Bronchial epithelial cell (primary cell): Measurements from ENCODE around the gene ACTN1. TPM values are rescaled to one million over a fixed set of nuclear protein-coding genes. Genes with fewer than 3 reads are reported as not detected.
"Not testable (repeated sequence)": the region's sequence is repeated elsewhere in the genome, so short reads cannot be mapped to it uniquely, and the experiment has no call there.

Source experiments
- DNase-seq: peaks from one replicate; pipeline ENCODE4 v3.0.0-alpha.2; 2010; ENCODE audit warnings: low read depth
- FAIRE-seq: peaks from 2 replicates; lab custom pipeline; 2011; peaks lifted over from hg19 to GRCh38; lab: Jason Lieb, UNC
- H3K27me3 ChIP-seq: 2 replicates; pipeline ENCODE4 v1.5.1; 2011; ENCODE audit warnings: low read length; ENCODE audit not compliant: control insufficient read depth, insufficient read depth
- H3K36me3 ChIP-seq: 2 replicates; pipeline ENCODE4 v1.5.1; 2011; ENCODE audit warnings: low read length; ENCODE audit not compliant: control insufficient read depth, insufficient read depth
- H3K4me3 ChIP-seq: 2 replicates; pipeline ENCODE4 v1.5.1; 2011; ENCODE audit warnings: mild to moderate bottlenecking, low read depth, low read length, control low read depth
- total RNA-seq: library from RNA; depleted of rRNA; stranded (reverse); fragments of >200 nt; gene quantifications from 2 replicates; pipeline ENCODE4 v1.2.1, GENCODE V29; 2014
- TF ChIP-seq, protein P1 (sequence below): IDR thresholded peaks from 2 replicates; pipeline ENCODE4 v1.5.1; 2011; ENCODE audit warnings: mild to moderate bottlenecking, moderate library complexity, low read length, control low read depth, inconsistent platforms; ENCODE audit not compliant: insufficient read depth, severe bottlenecking

The ACTN1 gene
- 118 and 165 TPM in 2 replicates for total RNA-seq

DNA sequence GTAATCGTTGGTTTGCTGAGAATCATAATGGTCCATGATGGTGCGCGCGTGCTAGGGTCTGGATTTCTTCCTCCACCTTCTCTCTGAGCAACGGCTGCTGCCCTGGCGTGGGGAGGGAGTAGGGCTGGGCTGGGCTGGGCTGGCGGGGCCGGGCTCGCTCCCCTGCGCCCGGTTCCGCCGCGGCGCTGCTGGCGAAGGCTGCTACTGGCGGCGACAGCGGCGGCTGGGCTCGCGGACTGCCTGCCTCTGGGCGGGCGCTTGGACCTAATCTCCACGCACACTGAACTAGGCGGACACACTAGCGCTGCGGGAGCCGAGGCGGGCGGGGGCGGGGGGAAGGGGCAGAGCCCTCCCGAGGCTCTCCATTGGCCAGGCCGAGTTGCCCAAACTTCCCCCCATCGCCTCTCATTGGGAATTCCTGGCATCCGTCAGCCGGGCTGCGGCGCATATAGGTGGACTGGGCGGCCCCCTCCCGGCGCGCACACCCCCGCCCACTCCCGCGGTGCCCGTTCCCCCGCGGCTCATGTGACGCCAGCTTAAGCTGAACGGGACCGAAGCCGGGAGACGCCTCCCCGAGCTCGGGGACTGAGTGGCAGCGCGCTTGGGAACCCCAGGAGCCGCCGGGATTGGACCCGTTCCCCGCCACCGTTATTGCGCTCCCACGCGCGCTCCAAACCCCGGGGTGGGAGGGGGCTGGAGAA, at the start of gene ACTN1:
ACTN1 (minus strand) TSS at position 282 of the 701 bp plus-strand sequence; CDS start at position 36, 246 bp downstream.
- H3K4me3 ChIP-seq: peak within 1 kb of the TSS; percentile 87
- H3K27me3 ChIP-seq: no peaks in the 10 kb centered on the region
- DNase-seq: peak; percentile 89
- TF ChIP-seq, protein P1, sequence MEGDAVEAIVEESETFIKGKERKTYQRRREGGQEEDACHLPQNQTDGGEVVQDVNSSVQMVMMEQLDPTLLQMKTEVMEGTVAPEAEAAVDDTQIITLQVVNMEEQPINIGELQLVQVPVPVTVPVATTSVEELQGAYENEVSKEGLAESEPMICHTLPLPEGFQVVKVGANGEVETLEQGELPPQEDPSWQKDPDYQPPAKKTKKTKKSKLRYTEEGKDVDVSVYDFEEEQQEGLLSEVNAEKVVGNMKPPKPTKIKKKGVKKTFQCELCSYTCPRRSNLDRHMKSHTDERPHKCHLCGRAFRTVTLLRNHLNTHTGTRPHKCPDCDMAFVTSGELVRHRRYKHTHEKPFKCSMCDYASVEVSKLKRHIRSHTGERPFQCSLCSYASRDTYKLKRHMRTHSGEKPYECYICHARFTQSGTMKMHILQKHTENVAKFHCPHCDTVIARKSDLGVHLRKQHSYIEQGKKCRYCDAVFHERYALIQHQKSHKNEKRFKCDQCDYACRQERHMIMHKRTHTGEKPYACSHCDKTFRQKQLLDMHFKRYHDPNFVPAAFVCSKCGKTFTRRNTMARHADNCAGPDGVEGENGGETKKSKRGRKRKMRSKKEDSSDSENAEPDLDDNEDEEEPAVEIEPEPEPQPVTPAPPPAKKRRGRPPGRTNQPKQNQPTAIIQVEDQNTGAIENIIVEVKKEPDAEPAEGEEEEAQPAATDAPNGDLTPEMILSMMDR: no peak
- no peak for FAIRE-seq
- H3K36me3 ChIP-seq: peaks cover 4% of the 10 kb centered on the region

DNA sequence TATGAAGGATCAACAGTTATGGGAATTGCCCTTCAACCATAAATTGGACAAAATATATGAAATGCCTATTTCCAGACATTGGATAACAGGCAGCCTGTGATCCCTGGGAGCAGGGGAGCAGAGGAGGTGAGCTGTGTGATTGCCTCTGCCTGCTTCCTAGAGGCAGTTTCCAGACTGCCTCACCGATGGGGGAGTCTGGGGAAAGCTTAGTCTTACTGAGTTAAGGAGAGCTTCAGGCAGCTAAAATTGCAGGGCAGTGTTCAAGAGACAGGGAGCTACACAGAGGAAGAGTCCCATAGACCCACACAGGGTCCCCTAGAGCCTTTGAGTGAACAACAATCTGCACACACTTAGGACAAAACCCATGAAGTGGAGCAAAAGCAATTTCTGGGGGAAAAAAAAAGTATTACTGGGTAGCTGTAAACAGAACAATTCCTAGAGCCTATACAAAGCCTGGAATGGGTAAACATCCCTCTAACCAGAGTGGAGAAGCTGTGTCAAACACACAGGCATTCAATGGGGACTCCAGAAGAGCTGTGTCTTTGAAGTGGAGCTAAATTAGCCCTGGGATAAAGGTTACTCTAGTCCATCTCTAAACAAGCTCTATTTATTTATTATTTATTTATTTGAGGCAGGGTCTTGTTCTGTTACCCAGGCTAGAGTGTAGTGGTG, 48.3 kb upstream of the ACTN1 start:
- FAIRE-seq (no peak), DNase-seq (no peak)
- peaks cover 2% of the 10 kb centered on the region for H3K27me3 ChIP-seq
- H3K36me3 ChIP-seq: no peaks in the 10 kb centered on the region
- H3K4me3 ChIP-seq: no peak overlapping the region
- TF ChIP-seq, protein P1: no peak

DNA sequence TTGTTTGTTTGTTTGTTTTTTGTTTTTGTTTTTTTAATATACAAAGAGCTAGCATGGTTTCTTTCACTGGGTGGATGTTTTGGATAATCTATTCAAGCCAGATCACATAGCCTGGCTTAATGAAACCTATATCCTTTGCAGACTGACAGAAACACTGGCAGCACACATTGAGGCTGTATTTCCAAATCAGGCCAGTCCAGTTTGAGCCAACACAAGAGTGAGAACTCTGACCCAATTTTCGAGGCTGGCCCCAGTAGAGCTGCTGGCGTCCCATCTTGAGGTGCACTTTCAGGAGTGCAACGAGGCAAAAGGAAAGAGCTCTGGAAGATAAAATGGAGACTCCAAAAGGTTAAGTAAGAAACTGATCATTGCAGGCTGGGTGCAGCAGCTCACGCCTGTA, 43.9 kb upstream of the ACTN1 start:
- TF ChIP-seq, protein P1: no peak
- no peak for FAIRE-seq
- Histone ChIP-seq H3K4me3 (no peak overlapping the region), H3K27me3 (peaks cover 2% of the 10 kb centered on the region), H3K36me3 (no peaks in the 10 kb centered on the region)
- DNase-seq: no peak

DNA sequence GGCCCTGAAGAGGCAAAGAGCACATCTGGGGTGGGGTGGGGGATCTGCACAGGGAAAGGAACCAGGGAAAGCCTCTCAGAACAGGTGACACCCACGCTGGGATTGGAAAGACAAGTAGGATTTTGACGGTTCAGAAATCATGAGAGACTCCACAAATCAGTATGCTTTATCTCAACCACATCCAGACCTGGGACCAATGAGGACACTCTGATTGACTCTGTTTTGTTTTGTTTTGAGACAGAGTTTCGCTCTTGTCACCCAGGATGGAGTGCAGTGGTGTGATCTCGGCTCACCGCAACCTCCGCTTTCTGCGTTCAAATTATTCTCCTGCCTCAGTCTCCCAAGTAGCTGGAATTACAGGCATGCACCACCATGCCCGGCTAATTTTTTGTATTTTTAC, 43.0 kb upstream of the ACTN1 start:
- not testable (repeated sequence) for H3K36me3 ChIP-seq, H3K27me3 ChIP-seq, FAIRE-seq, DNase-seq, H3K4me3 ChIP-seq

DNA sequence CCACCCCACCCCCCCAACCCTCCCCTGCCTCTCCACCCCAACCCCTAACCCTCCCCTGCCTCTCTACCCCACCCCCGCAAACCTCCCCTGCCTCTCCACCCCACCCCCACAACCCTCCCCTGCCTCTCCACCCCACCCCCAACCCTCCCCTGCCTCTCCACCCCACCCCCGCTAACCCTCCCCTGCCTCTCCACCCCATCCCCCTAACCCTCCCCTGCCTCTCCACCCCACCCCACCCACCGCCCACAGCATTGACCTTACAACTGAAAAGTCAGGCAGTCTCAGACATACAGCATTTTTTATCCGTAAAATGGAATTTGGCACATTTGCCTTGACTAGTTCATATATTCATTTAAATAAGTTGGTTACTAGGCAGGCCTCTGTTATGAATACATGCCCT, 38.6 kb upstream of the ACTN1 start:
- Histone ChIP-seq H3K4me3 (no peak overlapping the region), H3K27me3 (no peaks in the 10 kb centered on the region), H3K36me3 (no peaks in the 10 kb centered on the region)
- DNase-seq: no peak
- FAIRE-seq: no peak
- TF ChIP-seq, protein P1: no peak

DNA sequence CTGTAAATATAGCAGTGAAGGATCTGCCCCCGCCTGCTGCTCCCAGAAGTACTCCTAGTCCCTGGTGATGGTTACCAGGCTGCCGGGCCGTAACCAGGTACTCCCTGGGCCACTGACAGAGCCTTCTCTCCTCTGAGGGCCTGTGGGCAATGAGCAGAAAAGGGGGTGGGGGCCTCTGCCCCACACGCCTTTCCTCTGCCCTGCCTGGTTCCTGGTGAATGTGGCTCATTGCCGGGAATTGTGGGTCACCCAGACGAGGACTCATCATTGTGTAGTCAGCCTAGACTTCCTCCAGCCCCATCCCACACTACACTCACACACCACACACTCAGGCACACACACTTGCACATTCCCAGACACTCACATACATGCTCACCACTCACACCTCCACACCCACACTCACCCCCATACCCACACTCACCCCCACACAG, 35.7 kb upstream of the ACTN1 start:
- DNase-seq: peak; percentile 67

More for the DNA sequence above, 35.7 kb upstream of the ACTN1 start:
- Histone ChIP-seq H3K27me3 (no peaks in the 10 kb centered on the region), H3K36me3 (no peaks in the 10 kb centered on the region), H3K4me3 (no peak overlapping the region)
- TF ChIP-seq, protein P1: no peak
- FAIRE-seq: no peak
